Natural killer cell (primary cell): ENCODE results near the gene KNTC1. TPM values are rescaled to one million over a fixed set of nuclear protein-coding genes. Genes with fewer than 3 reads are reported as not detected.
"Not testable (repeated sequence)": the region's sequence is repeated elsewhere in the genome, so short reads cannot be mapped to it uniquely, and the experiment has no call there.

Experiments
- ATAC-seq, 3 donors: fragments of 150-1000 bp in 2 of 3; fragments of 200-7000 bp in 1 of 3; cut with Tn5 transposase; 1 replicate in 1 of 3; 2 replicates in 2 of 3; pipeline ENCODE4 v1.10.0; 2021; ENCODE audit warnings: mild to moderate bottlenecking in 2 of 3, moderate library complexity in 2 of 3
- DNase-seq, 2 donors: peaks; one replicate each; pipeline versions ENCODE4 v3.0.0 to v3.0.0-alpha.2; 2013 to 2021; ENCODE audit warnings: mixed read lengths in 1 of 2
- H3K27ac ChIP-seq: one replicate; pipeline ENCODE4 v1.5.1; 2013; ENCODE audit warnings: mild to moderate bottlenecking, low read length
- H3K27me3 ChIP-seq: one replicate; pipeline ENCODE4 v1.6.1; 2013; ENCODE audit warnings: low read length; ENCODE audit not compliant: control insufficient read depth, insufficient read depth
- H3K36me3 ChIP-seq: one replicate; pipeline ENCODE4 v1.6.1; 2013; ENCODE audit warnings: low read length; ENCODE audit not compliant: control insufficient read depth, insufficient read depth
- H3K4me1 ChIP-seq: one replicate; pipeline ENCODE4 v1.6.1; 2013; ENCODE audit warnings: low read length; ENCODE audit not compliant: control insufficient read depth, insufficient read depth
- H3K4me3 ChIP-seq: one replicate; pipeline ENCODE4 v1.5.1; 2013; ENCODE audit warnings: low read length
- H3K9me3 ChIP-seq: one replicate; pipeline ENCODE4 v1.6.1; 2013; ENCODE audit warnings: low read length; ENCODE audit not compliant: control insufficient read depth, insufficient read depth
- H3K27ac Mint-ChIP-seq, 2 donors: one replicate each; pipeline ENCODE4 v1.8.0; 2022; ENCODE audit warnings: mild to moderate bottlenecking in 2 of 2, mixed read lengths in 2 of 2, moderate library complexity in 1 of 2
- H3K27me3 Mint-ChIP-seq, 2 donors: one replicate each; pipeline ENCODE4 v1.8.0; 2022; ENCODE audit warnings: low read depth in 2 of 2, mixed read lengths in 2 of 2
- H3K36me3 Mint-ChIP-seq: one replicate; pipeline ENCODE4 v1.8.0; 2022; ENCODE audit warnings: mixed read lengths
- H3K4me1 Mint-ChIP-seq, 2 donors: one replicate each; pipeline ENCODE4 v1.8.0; 2022; ENCODE audit warnings: mixed read lengths in 2 of 2
- H3K4me3 Mint-ChIP-seq: one replicate; pipeline ENCODE4 v1.8.0; 2022; ENCODE audit warnings: mild to moderate bottlenecking, moderate library complexity, mixed read lengths
- H3K9me3 Mint-ChIP-seq, 2 donors: one replicate each; pipeline ENCODE4 v1.8.0; 2022; ENCODE audit warnings: mixed read lengths in 2 of 2
- WGBS: methylation state at CpG from one replicate; pipeline ENCODE4 v1.1.7; 2013; ENCODE audit warnings: missing lambda C conversion rate; ENCODE audit not compliant: insufficient coverage; 5-methylcytosine and 5-hydroxymethylcytosine counted together
- intact Hi-C: fragments of 100-400 bp; cut with micrococcal nuclease; formaldehyde crosslinking; loops from one replicate; pipeline ENCODE4 v1.14.2; 2022
- total RNA-seq, 4 donors: library from RNA; stranded (reverse); fragments of 120-200 nt in 1 of 4; gene quantifications; one replicate each; pipeline versions ENCODE4 v1.2.3 to v1.2.4, GENCODE V29; 2013 to 2022
- TF ChIP-seq, protein P1 (sequence below): fragments of 200-600 bp; IDR thresholded peaks from one replicate; pipeline ENCODE4 v1.8.0; 2022; ENCODE audit warnings: antibody characterized with exemption

The KNTC1 gene
- total RNA-seq, 3 donors from 2014 or later (not counting 1 experiment from before 2014, with no cell fraction given) = 31.3 to 33.8 (median 33.2) TPM

DNA sequence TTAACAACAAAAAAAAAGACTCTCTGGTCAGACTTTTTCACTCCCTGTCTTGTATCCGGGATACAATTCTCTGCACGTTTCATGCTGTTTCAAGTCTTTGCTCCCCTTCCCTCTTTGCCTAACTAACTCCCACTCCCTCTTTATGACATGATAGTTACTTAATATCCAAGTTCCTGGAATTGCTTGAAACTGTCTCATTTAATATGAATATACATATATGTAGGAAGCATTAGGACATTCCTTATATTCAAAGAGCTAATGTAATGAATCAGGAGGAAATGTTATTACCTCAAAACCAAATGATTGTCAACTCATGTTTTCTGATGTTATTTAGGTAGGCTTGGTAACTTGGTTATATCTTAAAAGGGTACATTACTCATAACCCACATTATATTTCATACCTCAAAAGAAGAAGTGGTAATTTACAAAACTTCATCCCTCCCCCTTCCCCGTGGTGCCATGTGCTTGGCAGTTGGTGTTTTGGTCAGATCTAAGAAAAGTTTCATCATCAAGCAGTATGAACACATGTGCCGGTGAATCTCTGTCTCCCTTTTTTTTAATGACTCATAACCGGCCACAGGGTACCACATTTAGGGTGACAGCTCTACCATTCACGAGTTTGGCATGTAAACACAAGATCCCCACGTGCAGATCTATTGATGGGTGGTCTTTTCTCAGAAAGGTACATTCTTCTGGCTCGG lies 119.6 kb downstream of the KNTC1 start:
- Mint-ChIP-seq H3K27me3 (peaks cover 0 to 6% of the 10 kb centered on the region in 2 donors), H3K36me3 (no peaks in the 10 kb centered on the region), H3K27ac (peak overlapping the region in 1 of 2 donors; percentile 72), H3K4me3 (peak overlapping the region; percentile 1), H3K9me3 (no peaks in the 10 kb centered on the region), H3K4me1 (peaks cover 0 to 8% of the 10 kb centered on the region in 2 donors)
- Histone ChIP-seq H3K4me1 (peaks cover 4% of the 10 kb centered on the region), H3K27me3 (no peaks in the 10 kb centered on the region), H3K4me3 (no peak overlapping the region), H3K36me3 (no peaks in the 10 kb centered on the region), H3K9me3 (no peaks in the 10 kb centered on the region), H3K27ac (no peak overlapping the region)
- 19% methylated on average over 8 of the region's 8 CpGs for WGBS
- ATAC-seq (peak; percentile 84 to 89 (median 85)), DNase-seq (peak in 1 of 2 donors; percentile 26)
- intact Hi-C loops = no loop called here
- TF ChIP-seq, protein P1, sequence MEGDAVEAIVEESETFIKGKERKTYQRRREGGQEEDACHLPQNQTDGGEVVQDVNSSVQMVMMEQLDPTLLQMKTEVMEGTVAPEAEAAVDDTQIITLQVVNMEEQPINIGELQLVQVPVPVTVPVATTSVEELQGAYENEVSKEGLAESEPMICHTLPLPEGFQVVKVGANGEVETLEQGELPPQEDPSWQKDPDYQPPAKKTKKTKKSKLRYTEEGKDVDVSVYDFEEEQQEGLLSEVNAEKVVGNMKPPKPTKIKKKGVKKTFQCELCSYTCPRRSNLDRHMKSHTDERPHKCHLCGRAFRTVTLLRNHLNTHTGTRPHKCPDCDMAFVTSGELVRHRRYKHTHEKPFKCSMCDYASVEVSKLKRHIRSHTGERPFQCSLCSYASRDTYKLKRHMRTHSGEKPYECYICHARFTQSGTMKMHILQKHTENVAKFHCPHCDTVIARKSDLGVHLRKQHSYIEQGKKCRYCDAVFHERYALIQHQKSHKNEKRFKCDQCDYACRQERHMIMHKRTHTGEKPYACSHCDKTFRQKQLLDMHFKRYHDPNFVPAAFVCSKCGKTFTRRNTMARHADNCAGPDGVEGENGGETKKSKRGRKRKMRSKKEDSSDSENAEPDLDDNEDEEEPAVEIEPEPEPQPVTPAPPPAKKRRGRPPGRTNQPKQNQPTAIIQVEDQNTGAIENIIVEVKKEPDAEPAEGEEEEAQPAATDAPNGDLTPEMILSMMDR = no peak

DNA sequence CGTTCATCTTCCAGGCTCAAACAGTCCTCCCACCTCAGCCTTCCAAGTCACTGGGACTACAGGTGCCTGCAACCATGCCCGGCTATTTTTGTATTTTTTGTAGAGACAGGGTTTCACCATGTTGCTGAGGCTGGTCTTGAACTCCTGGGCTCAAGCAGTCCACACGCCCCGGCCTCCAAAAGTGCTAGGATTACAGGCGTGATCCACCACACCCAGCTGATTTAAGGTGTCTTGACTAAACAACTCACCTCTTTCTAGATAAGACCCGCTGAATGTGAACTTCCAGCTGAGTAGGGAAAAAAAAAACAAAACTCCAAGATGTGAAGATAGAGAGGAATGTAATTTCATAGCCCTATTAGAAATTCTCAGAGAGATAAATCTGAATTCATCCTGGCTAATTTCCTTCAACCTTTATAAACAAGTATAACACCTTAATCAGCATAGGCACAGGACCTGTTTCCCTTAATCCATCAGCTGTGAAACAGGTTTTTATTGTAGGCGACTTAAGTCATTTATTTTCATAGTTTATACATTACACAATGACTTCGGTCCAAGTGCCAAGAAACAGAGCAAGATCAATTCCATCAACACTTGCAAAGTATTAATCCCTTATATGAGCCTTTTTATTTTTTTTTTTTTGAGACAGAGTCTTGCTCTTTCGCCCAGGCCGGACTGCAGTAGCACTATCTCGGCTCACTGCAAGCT lies 124.6 kb downstream of the KNTC1 start:
- intact Hi-C loops = no loop called here
- Histone ChIP-seq H3K9me3 (no peaks in the 10 kb centered on the region), H3K27ac (no peak overlapping the region), H3K36me3 (no peaks in the 10 kb centered on the region), H3K27me3 (no peaks in the 10 kb centered on the region), H3K4me3 (no peak overlapping the region), H3K4me1 (peaks cover 4% of the 10 kb centered on the region)
- ATAC-seq (no peak), DNase-seq (no peak)
- TF ChIP-seq, protein P1 = no peak
- Mint-ChIP-seq H3K9me3 (no peaks in the 10 kb centered on the region), H3K36me3 (no peaks in the 10 kb centered on the region), H3K4me1 (peaks cover 0 to 6% of the 10 kb centered on the region in 2 donors), H3K27me3 (peaks cover 0 to 4% of the 10 kb centered on the region in 2 donors), H3K4me3 (no peak overlapping the region), H3K27ac (no peak overlapping the region)
- WGBS = 98% methylated on average over 7 of the region's 11 CpGs

DNA sequence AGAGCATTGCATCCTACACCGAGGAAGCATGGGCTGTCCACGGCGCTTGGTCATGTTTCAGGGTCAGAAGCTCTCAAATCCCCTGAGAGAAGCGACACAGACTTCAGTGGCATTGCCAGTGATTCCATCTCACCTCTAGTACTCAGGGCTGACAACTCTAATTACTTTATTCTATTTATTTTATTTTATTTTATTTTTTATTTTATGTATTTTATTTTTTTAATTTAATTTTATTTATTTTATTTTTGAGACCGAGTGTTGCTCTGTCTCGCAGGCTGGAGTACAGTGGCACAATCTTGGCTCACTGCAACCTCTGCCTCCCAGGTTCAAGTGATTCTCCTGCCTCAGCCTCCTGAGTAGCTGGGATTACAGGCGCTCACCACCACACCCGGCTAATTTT lies 126.2 kb downstream of the KNTC1 start:
- H3K27me3 ChIP-seq, H3K4me3 Mint-ChIP-seq, H3K36me3 ChIP-seq, H3K36me3 Mint-ChIP-seq, H3K4me1 Mint-ChIP-seq, intact Hi-C loops, H3K27me3 Mint-ChIP-seq, ATAC-seq, H3K4me3 ChIP-seq, DNase-seq, H3K27ac ChIP-seq, H3K27ac Mint-ChIP-seq, H3K9me3 Mint-ChIP-seq, H3K9me3 ChIP-seq, H3K4me1 ChIP-seq: not testable (repeated sequence)
- 93% methylated on average over 8 of the region's 8 CpGs for WGBS

DNA sequence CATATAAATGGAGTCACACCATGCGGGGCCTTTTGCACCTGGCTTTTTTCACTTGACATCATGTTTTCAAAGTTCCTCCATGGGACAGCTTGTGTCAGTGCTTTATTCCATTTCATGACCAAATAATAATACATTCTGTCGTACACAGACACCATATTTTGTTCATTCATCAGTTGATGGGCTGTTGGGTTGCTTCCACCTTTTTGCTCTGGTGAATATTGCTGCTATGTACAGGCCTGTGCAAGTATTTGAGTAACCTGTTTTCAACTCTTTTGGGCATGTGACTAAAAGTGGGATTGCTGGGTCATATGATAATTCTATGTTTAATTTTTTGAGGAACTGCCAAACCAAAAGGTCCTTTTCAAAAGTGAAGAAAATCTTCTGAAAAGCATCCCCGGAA lies 129.2 kb downstream of the KNTC1 start:
- Histone ChIP-seq H3K4me3 (no peak overlapping the region), H3K9me3 (no peaks in the 10 kb centered on the region), H3K27ac (no peak overlapping the region), H3K27me3 (no peaks in the 10 kb centered on the region), H3K4me1 (peaks cover 6% of the 10 kb centered on the region), H3K36me3 (no peaks in the 10 kb centered on the region)
- no peaks in the 10 kb centered on the region for H3K4me1 Mint-ChIP-seq
- intact Hi-C loops = no loop called here
- TF ChIP-seq, protein P1 = no peak
- WGBS = 86% methylated on average over 3 of the region's 3 CpGs
- H3K27ac Mint-ChIP-seq = no peak overlapping the region
- H3K27me3 Mint-ChIP-seq = no peaks in the 10 kb centered on the region
- H3K4me3 Mint-ChIP-seq = no peak overlapping the region
- ATAC-seq (no peak), DNase-seq (no peak)
- no peaks in the 10 kb centered on the region for H3K9me3 Mint-ChIP-seq
- no peaks in the 10 kb centered on the region for H3K36me3 Mint-ChIP-seq
